ENCODE results near the gene VPS37C. TPM values are rescaled to one million over a fixed set of nuclear protein-coding genes. Genes with fewer than 3 reads are reported as not detected.

Gene VPS37C
- total and polyA plus RNA-seq, 10 of the 15 experiments (the other 5 are each of a cell fraction or from before 2014, with no cell fraction given): 0.39 to 16.5 (median 7.8) TPM

DNA sequence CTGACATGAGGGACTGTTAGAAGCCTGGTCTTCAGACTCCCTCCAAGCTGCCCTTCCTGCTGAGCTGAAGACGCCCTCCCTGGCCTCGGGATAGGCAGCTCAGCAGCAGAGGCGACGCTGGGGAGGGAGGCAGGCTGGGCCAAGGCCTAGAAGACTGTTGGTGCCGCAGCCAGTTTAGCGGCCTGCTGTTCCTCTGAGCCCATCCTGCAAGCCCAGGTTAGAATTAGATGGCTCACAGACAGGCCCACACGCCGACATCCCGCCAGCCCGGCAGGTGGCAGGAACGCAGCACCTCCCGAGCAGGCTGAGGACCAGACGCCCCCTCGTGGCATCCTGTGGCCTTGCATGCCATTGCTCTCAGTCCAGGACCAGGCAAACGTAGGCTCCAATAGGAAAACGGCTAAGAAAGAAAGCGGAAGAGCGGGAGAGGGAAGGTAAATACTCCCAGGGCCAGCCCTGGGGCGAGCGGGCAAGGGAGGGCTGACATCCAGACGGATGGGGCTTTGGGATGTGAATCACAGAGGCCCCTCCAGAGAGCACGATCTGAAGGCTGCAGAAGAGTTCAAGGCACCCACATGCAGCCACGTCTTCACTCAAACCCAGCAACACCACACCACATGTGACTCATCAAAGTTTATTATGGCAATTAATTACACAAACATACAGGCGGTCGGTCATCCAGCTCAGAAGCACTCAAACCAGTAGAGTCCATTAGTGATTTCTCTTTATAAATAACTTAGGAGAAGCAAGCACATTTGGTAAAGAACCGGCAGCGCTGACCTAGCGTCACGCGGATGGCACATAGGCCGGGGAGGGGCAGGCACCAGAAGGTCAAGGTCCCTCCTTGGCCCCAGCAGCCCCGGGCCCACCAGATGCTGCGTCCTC is 31.3 kb downstream of the VPS37C start:
- peaks cover 0 to 13% of the 10 kb centered on the region in 2 experiments; a peak in 3 of 4 replicates for H3K36me3 ChIP-seq (ENCODE audit: control insufficient read depth in 2 of 2, insufficient read depth in 2 of 2, low read length in 1 of 2)
- H3K27ac ChIP-seq (ENCODE audit: control insufficient read depth, insufficient read depth): peak overlapping the region; percentile 52; the same call in 1 of the 2 replicates
- H2AFZ ChIP-seq (ENCODE audit: control insufficient read depth, low read depth, low read length): peak overlapping the region; percentile 60; the same call in 1 of the 2 replicates
- in situ Hi-C loops (cut with MboI): no loop called here
- no peaks in the 10 kb centered on the region for H3K9me3 ChIP-seq (replicated peaks; ENCODE audit: control insufficient read depth, insufficient read depth, low read length)
- H3K79me2 ChIP-seq (ENCODE audit: control insufficient read depth, insufficient read depth, low read length): no peaks in the 10 kb centered on the region
- no TSS peak for BruUV-seq (replicated peaks)
- H3K9ac ChIP-seq (ENCODE audit: control insufficient read depth, insufficient read depth, low read length): 0 out of 2 replicates have a peak overlapping the region, but pooled peaks have one; percentile 51
- WGBS (ENCODE audit: insufficient coverage, insufficient replicate concordance, low lambda C conversion rate, missing lambda C conversion rate): 32% methylated on average over 33 of the region's 33 CpGs
- H4K20me1 ChIP-seq (ENCODE audit: control insufficient read depth, insufficient read depth): no peaks in the 10 kb centered on the region
- SMC1A ChIA-PET (ENCODE audit: uncharacterized antibody, unreplicated experiment): interaction anchor here (0.8 to 3.8 kb wide), 23 partner anchors 10 to 354 kb away, joined by 3 to 25 read pairs (median 4); partner anchors contain the start of gene TMEM109
- peaks cover 7% of the 10 kb centered on the region for H3K4me1 ChIP-seq (ENCODE audit: control insufficient read depth, insufficient read depth, low read length)
- RAD21 ChIA-PET (ENCODE audit: unreplicated experiment): interaction anchor here (0.6 to 3.6 kb wide), 16 partner anchors 10 to 299 kb away, joined by 3 to 22 read pairs (median 6); partner anchors contain the start of gene TMEM109
- ATAC-seq (peak; percentile 97), FAIRE-seq (peak; percentile 98), DNase-seq (ENCODE audit: low read depth, low spot score) (peak; percentile 44)
- intact Hi-C loops (cut with micrococcal nuclease; ENCODE audit: unreplicated experiment): loop anchor here (1.0 to 5.0 kb wide), 6 partner anchors 57 to 299 kb away; no protein-coding TSS in a partner anchor
- no peak overlapping the region for H3K4me3 ChIP-seq
- CTCF ChIA-PET: interaction anchor here (0.6 to 5.8 kb wide), 41 partner anchors 9 to 355 kb away, joined by 3 to 72 read pairs (median 5); partner anchors contain the start of gene CD5
- H3K4me2 ChIP-seq (ENCODE audit: control insufficient read depth, insufficient read depth): peak overlapping the region; percentile 25; the same call in 1 of the 2 replicates
- POLR2A ChIA-PET: no interaction called here
- H3K27me3 ChIP-seq (replicated peaks in 1 of 2; ENCODE audit: control insufficient read depth in 2 of 2, insufficient read depth in 2 of 2, low read length in 1 of 2): no peaks in the 10 kb centered on the region
- TF ChIP-seq, protein P1, sequence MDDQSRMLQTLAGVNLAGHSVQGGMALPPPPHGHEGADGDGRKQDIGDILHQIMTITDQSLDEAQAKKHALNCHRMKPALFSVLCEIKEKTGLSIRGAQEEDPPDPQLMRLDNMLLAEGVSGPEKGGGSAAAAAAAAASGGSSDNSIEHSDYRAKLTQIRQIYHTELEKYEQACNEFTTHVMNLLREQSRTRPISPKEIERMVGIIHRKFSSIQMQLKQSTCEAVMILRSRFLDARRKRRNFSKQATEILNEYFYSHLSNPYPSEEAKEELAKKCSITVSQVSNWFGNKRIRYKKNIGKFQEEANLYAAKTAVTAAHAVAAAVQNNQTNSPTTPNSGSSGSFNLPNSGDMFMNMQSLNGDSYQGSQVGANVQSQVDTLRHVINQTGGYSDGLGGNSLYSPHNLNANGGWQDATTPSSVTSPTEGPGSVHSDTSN (IDR thresholded peaks at IDR 0.05; ENCODE audit: insufficient replicate concordance, low read depth, low read length): no peak
- TF ChIP-seq RELA (IDR thresholded peaks at IDR 0.05; ENCODE audit: borderline replicate concordance, partially characterized antibody): peak; percentile 75
- TF ChIP-seq LARP7 (IDR thresholded peaks at IDR 0.05): peak; percentile 67
- peak; percentile 65; the same call in 1 of the 2 replicates for TF ChIP-seq STAT1 (conservative IDR thresholded peaks at IDR 0.05)
- TF ChIP-seq CREB1 (IDR thresholded peaks at IDR 0.05; ENCODE audit: low read depth): 0 out of 2 replicates have a peak, but pooled peaks have one; percentile 31
- no peak for TF ChIP-seq ESRRA (IDR thresholded peaks at IDR 0.05; ENCODE audit: low read length)
- peak; percentile 61; the same call in 1 of the 2 replicates for TF ChIP-seq EED (IDR thresholded peaks at IDR 0.05; ENCODE audit: low read depth)
- TF ChIP-seq SIX5 (IDR thresholded peaks at IDR 0.05; ENCODE audit: low read depth, low read length, severe bottlenecking): peak; percentile 7
- peak; percentile 100 for TF ChIP-seq RAD21 (IDR thresholded peaks at IDR 0.05; ENCODE audit: insufficient read depth, low read depth, low read length)
- TF ChIP-seq, protein P2, sequence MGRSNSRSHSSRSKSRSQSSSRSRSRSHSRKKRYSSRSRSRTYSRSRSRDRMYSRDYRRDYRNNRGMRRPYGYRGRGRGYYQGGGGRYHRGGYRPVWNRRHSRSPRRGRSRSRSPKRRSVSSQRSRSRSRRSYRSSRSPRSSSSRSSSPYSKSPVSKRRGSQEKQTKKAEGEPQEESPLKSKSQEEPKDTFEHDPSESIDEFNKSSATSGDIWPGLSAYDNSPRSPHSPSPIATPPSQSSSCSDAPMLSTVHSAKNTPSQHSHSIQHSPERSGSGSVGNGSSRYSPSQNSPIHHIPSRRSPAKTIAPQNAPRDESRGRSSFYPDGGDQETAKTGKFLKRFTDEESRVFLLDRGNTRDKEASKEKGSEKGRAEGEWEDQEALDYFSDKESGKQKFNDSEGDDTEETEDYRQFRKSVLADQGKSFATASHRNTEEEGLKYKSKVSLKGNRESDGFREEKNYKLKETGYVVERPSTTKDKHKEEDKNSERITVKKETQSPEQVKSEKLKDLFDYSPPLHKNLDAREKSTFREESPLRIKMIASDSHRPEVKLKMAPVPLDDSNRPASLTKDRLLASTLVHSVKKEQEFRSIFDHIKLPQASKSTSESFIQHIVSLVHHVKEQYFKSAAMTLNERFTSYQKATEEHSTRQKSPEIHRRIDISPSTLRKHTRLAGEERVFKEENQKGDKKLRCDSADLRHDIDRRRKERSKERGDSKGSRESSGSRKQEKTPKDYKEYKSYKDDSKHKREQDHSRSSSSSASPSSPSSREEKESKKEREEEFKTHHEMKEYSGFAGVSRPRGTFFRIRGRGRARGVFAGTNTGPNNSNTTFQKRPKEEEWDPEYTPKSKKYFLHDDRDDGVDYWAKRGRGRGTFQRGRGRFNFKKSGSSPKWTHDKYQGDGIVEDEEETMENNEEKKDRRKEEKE (IDR thresholded peaks at IDR 0.05): no peak
- TF ChIP-seq MEF2A (IDR thresholded peaks at IDR 0.05; ENCODE audit: insufficient read depth, low read depth, low read length): 0 out of 2 replicates have a peak, but pooled peaks have one; percentile 39
- no peak for TF ChIP-seq BMI1 (IDR thresholded peaks at IDR 0.05; ENCODE audit: borderline replicate concordance)
- TF ChIP-seq CBX5 (IDR thresholded peaks at IDR 0.05; ENCODE audit: low read depth): 0 out of 2 replicates have a peak, but pooled peaks have one; percentile 63

Measured in GM12878 (cell line).